ENCODE results near the gene DOCK10.
"Not testable (repeated sequence)": the region's sequence is repeated elsewhere in the genome, so short reads cannot be mapped to it uniquely, and the experiment has no call there.

The DOCK10 gene

GRCh38 chr2:224919472-224920110 is 122.7 kb downstream of the DOCK10 start:
- ATAC-seq: no peak
- DNase-seq (ENCODE audit: low spot score in 2 of 2): no peak
- H3K4me3 Mint-ChIP-seq: no peak overlapping the region
- no peaks in the 10 kb centered on the region for H3K9me3 Mint-ChIP-seq
- peaks cover 16% of the 10 kb centered on the region for H3K4me1 Mint-ChIP-seq
- no peak overlapping the region for H3K27ac Mint-ChIP-seq
- H3K36me3 Mint-ChIP-seq: peaks cover 16% of the 10 kb centered on the region

- Mint-ChIP-seq H3K27ac (no peak overlapping the region), H3K36me3 (peaks cover 9% of the 10 kb centered on the region), H3K9me3 (no peaks in the 10 kb centered on the region), H3K4me1 (peaks cover 8% of the 10 kb centered on the region), H3K4me3 (no peak overlapping the region)
- ATAC-seq: peak; percentile 81
- DNase-seq (ENCODE audit: low spot score in 2 of 2): no peak
Measured at GRCh38 chr2:224918626-224919471, 123.4 kb downstream of the DOCK10 start.

GRCh38 chr2:224917246-224917645 is 125.0 kb downstream of the DOCK10 start:
- H3K27ac Mint-ChIP-seq; ATAC-seq; H3K4me3 Mint-ChIP-seq; H3K36me3 Mint-ChIP-seq; H3K4me1 Mint-ChIP-seq; H3K9me3 Mint-ChIP-seq; DNase-seq (ENCODE audit: low spot score in 2 of 2): not testable (repeated sequence)

GRCh38 chr2:224915136-224915535 is 127.1 kb downstream of the DOCK10 start:
- no peak overlapping the region for H3K27ac Mint-ChIP-seq

GRCh38 chr2:224910574-224910925 is 131.7 kb downstream of the DOCK10 start:
- ATAC-seq (no peak), DNase-seq (ENCODE audit: low spot score in 2 of 2) (no peak)
- H3K4me1 Mint-ChIP-seq: peaks cover 39% of the 10 kb centered on the region
- H3K9me3 Mint-ChIP-seq: no peaks in the 10 kb centered on the region
- H3K27ac Mint-ChIP-seq: peak overlapping the region; percentile 27
- peaks cover 5% of the 10 kb centered on the region for H3K36me3 Mint-ChIP-seq
- no peak overlapping the region for H3K4me3 Mint-ChIP-seq

More at GRCh38 chr2:224915136-224915535, 127.1 kb downstream of the DOCK10 start:
- no peak overlapping the region for H3K4me3 Mint-ChIP-seq
- H3K4me1 Mint-ChIP-seq: peaks cover 15% of the 10 kb centered on the region
- no peak for ATAC-seq
- H3K36me3 Mint-ChIP-seq: no peaks in the 10 kb centered on the region
- no peaks in the 10 kb centered on the region for H3K9me3 Mint-ChIP-seq
- DNase-seq (ENCODE audit: low spot score in 2 of 2): no peak

GRCh38 chr2:224909885-224910573 is 132.2 kb downstream of the DOCK10 start:
- H3K4me1 Mint-ChIP-seq: peaks cover 41% of the 10 kb centered on the region
- peaks cover 9% of the 10 kb centered on the region for H3K36me3 Mint-ChIP-seq
- H3K9me3 Mint-ChIP-seq: no peaks in the 10 kb centered on the region
- H3K27ac Mint-ChIP-seq: peak overlapping the region; percentile 27
- no peak for DNase-seq (ENCODE audit: low spot score in 2 of 2)
- H3K4me3 Mint-ChIP-seq: no peak overlapping the region
- ATAC-seq: peak; percentile 80

GRCh38 chr2:224908818-224909217 is 133.4 kb downstream of the DOCK10 start:
- Mint-ChIP-seq H3K9me3 (no peaks in the 10 kb centered on the region), H3K4me1 (peaks cover 49% of the 10 kb centered on the region), H3K36me3 (peaks cover 19% of the 10 kb centered on the region), H3K4me3 (no peak overlapping the region), H3K27ac (peak overlapping the region; percentile 27)
- ATAC-seq (no peak), DNase-seq (ENCODE audit: low spot score in 2 of 2) (no peak)

GRCh38 chr2:224904381-224904780 is 137.9 kb downstream of the DOCK10 start:
- no peak overlapping the region for H3K27ac Mint-ChIP-seq
- H3K36me3 Mint-ChIP-seq: peaks cover 37% of the 10 kb centered on the region
- H3K4me1 Mint-ChIP-seq: peaks cover 31% of the 10 kb centered on the region
- H3K9me3 Mint-ChIP-seq: no peaks in the 10 kb centered on the region
- DNase-seq (ENCODE audit: low spot score in 2 of 2): no peak
- peak; percentile 67 for ATAC-seq
- H3K4me3 Mint-ChIP-seq: no peak overlapping the region

GRCh38 chr2:224903621-224904020 is 138.6 kb downstream of the DOCK10 start:
- ATAC-seq (no peak), DNase-seq (ENCODE audit: low spot score in 2 of 2) (no peak)
- Mint-ChIP-seq H3K9me3 (no peaks in the 10 kb centered on the region), H3K4me1 (peaks cover 23% of the 10 kb centered on the region), H3K36me3 (peaks cover 45% of the 10 kb centered on the region), H3K4me3 (no peak overlapping the region), H3K27ac (no peak overlapping the region)

- no peak for ATAC-seq
- no peaks in the 10 kb centered on the region for H3K9me3 Mint-ChIP-seq
- H3K4me1 Mint-ChIP-seq: peaks cover 33% of the 10 kb centered on the region
Measured at GRCh38 chr2:224901121-224901676, 141.1 kb downstream of the DOCK10 start.

GRCh38 chr2:224895377-224895776 is 146.9 kb downstream of the DOCK10 start:
- Mint-ChIP-seq H3K4me1 (peaks cover 34% of the 10 kb centered on the region), H3K4me3 (peak overlapping the region; percentile 52), H3K9me3 (no peaks in the 10 kb centered on the region), H3K36me3 (peaks cover 86% of the 10 kb centered on the region), H3K27ac (peak overlapping the region; percentile 81)
- DNase-seq (ENCODE audit: low spot score in 2 of 2): no peak
- no peak for ATAC-seq

More at GRCh38 chr2:224901121-224901676, 141.1 kb downstream of the DOCK10 start:
- Mint-ChIP-seq H3K4me3 (no peak overlapping the region), H3K27ac (peak overlapping the region; percentile 50), H3K36me3 (peaks cover 62% of the 10 kb centered on the region)
- DNase-seq (ENCODE audit: low spot score in 2 of 2): no peak

GRCh38 chr2:224894356-224894755 is 147.9 kb downstream of the DOCK10 start:
- no peak for DNase-seq (ENCODE audit: low spot score in 2 of 2)
- Mint-ChIP-seq H3K4me3 (peak overlapping the region; percentile 52), H3K9me3 (no peaks in the 10 kb centered on the region), H3K36me3 (peaks cover 93% of the 10 kb centered on the region), H3K4me1 (peaks cover 42% of the 10 kb centered on the region), H3K27ac (peak overlapping the region; percentile 81)
- ATAC-seq: peak; percentile 85

GRCh38 chr2:224893848-224894247 is 148.4 kb downstream of the DOCK10 start:
- Mint-ChIP-seq H3K9me3 (no peaks in the 10 kb centered on the region), H3K4me3 (peak overlapping the region; percentile 52)

GRCh38 chr2:224892574-224893204 is 149.6 kb downstream of the DOCK10 start:
- Mint-ChIP-seq H3K27ac (peak overlapping the region; percentile 13), H3K4me1 (peaks cover 33% of the 10 kb centered on the region)
- DNase-seq (ENCODE audit: low spot score in 2 of 2): no peak

More at GRCh38 chr2:224893848-224894247, 148.4 kb downstream of the DOCK10 start:
- Mint-ChIP-seq H3K4me1 (peaks cover 42% of the 10 kb centered on the region), H3K27ac (peak overlapping the region; percentile 81), H3K36me3 (peaks cover 93% of the 10 kb centered on the region)
- ATAC-seq (no peak), DNase-seq (ENCODE audit: low spot score in 2 of 2) (no peak)

GRCh38 chr2:224890372-224890771 is 151.9 kb downstream of the DOCK10 start:
- Mint-ChIP-seq H3K9me3 (no peaks in the 10 kb centered on the region), H3K4me1 (peaks cover 38% of the 10 kb centered on the region), H3K36me3 (peaks cover 93% of the 10 kb centered on the region), H3K4me3 (no peak overlapping the region), H3K27ac (no peak overlapping the region)
- ATAC-seq: no peak
- DNase-seq (ENCODE audit: low spot score in 2 of 2): no peak

More at GRCh38 chr2:224892574-224893204, 149.6 kb downstream of the DOCK10 start:
- Mint-ChIP-seq H3K9me3 (no peaks in the 10 kb centered on the region), H3K4me3 (no peak overlapping the region), H3K36me3 (peaks cover 94% of the 10 kb centered on the region)
- no peak for ATAC-seq

Data from stimulated activated effector memory CD8-positive, alpha-beta T cell treated with anti-CD3 and anti-CD28 coated beads, Interleukin-12 subunit alpha, Interleukin-12 subunit beta, amount 100 ng/mL, for 72 hours (primary cell).